Fibroblast of lung (primary cell): ENCODE results near the gene CAMK2B. TPM values are rescaled to one million over a fixed set of nuclear protein-coding genes. Genes with fewer than 3 reads are reported as not detected.

Experiments used
- DNase-seq, 2 donors: peaks; one replicate each; pipeline versions ENCODE4 v3.0.0 to v3.0.0-alpha.2; 2010; ENCODE audit warnings: low read depth in 2 of 2
- H2AFZ ChIP-seq: 2 replicates; pipeline ENCODE4 v1.5.1; 2012; ENCODE audit warnings: low read length, control low read depth, inconsistent platforms
- H3K27ac ChIP-seq: 2 replicates; pipeline ENCODE4 v1.5.1; 2011; ENCODE audit warnings: low read length, control low read depth; ENCODE audit not compliant: insufficient read depth
- H3K27me3 ChIP-seq: 2 replicates; pipeline ENCODE4 v1.5.1; 2011; ENCODE audit warnings: mild to moderate bottlenecking, low read length; ENCODE audit not compliant: control insufficient read depth, insufficient read depth
- H3K36me3 ChIP-seq: 2 replicates; pipeline ENCODE4 v1.5.1; 2011; ENCODE audit warnings: low read length; ENCODE audit not compliant: control insufficient read depth, insufficient read depth
- H3K4me1 ChIP-seq: 2 replicates; pipeline ENCODE4 v1.5.1; 2011; ENCODE audit warnings: low read length; ENCODE audit not compliant: control insufficient read depth, insufficient read depth; ENCODE audit errors: extremely low read depth
- H3K4me2 ChIP-seq: 2 replicates; pipeline ENCODE4 v1.5.1; 2011; ENCODE audit warnings: low read length, control low read depth; ENCODE audit not compliant: insufficient read depth; ENCODE audit errors: extremely low read depth
- H3K4me3 ChIP-seq, 4 experiments: fragments of 200-600 bp in 1 of 4; sonication (generic) in 1 of 4; replicated peaks in 1 of 4; 2 replicates each; pipeline ENCODE4 v1.5.1; 2011 to 2016; ENCODE audit warnings: low read length in 4 of 4, low read depth in 3 of 4, mild to moderate bottlenecking in 3 of 4, control low read depth in 2 of 4, inconsistent platforms in 1 of 4, mixed read lengths in 1 of 4; ENCODE audit not compliant: insufficient read depth in 1 of 4; ENCODE audit errors: control extremely low read depth in 1 of 4
- H3K79me2 ChIP-seq: 2 replicates; pipeline ENCODE4 v1.5.1; 2012; ENCODE audit warnings: mild to moderate bottlenecking, low read length, inconsistent platforms; ENCODE audit not compliant: control insufficient read depth, insufficient read depth
- H3K9ac ChIP-seq: 2 replicates; pipeline ENCODE4 v1.5.1; 2011; ENCODE audit warnings: mild to moderate bottlenecking, low read length, control low read depth; ENCODE audit not compliant: insufficient read depth
- H3K9me3 ChIP-seq: 2 replicates; pipeline ENCODE4 v1.5.1; 2012; ENCODE audit warnings: low read depth, low read length; ENCODE audit not compliant: control insufficient read depth, insufficient read depth
- H4K20me1 ChIP-seq: 2 replicates; pipeline ENCODE4 v1.5.1; 2011; ENCODE audit warnings: low read length; ENCODE audit not compliant: control insufficient read depth, insufficient read depth; ENCODE audit errors: extremely low read depth
- CTCF ChIP-seq, 2 donors: IDR thresholded peaks in 1 of 2; conservative IDR thresholded peaks in 1 of 2; 1 replicate in 1 of 2; 2 replicates in 1 of 2; pipeline ENCODE4 v1.5.1; 2011 to 2012; ENCODE audit warnings: low read length in 2 of 2, control low read depth in 1 of 2, inconsistent platforms in 1 of 2, low read depth in 1 of 2, mild to moderate bottlenecking in 1 of 2
- EZH2 ChIP-seq: IDR thresholded peaks from 2 replicates; pipeline ENCODE4 v1.5.1; 2012; ENCODE audit warnings: low read length, control low read depth, mild to moderate bottlenecking; ENCODE audit errors: missing control alignments
- polyA plus RNA-seq, 2 donors: library from polyadenylated mRNA; depleted of rRNA in 1 of 2; stranded (reverse) in 1 of 2; unstranded in 1 of 2; fragments of >200 nt; gene quantifications; 2 replicates each; pipeline ENCODE4 v1.2.1, GENCODE V29; 2011 to 2012; ENCODE audit warnings: missing spikeins in 1 of 2
- total RNA-seq: library from RNA; depleted of rRNA; stranded (reverse); fragments of >200 nt; gene quantifications from 2 replicates; pipeline ENCODE4 v1.2.1, GENCODE V29; 2014

The CAMK2B gene
- total and polyA plus RNA-seq, 2 donors (not counting 1 experiment from before 2014, with no cell fraction given): 0.06 to 0.17 TPM

- no peak overlapping the region for H3K9ac ChIP-seq
- H3K9me3 ChIP-seq: no peaks in the 10 kb centered on the region
- no peak overlapping the region for H2AFZ ChIP-seq
- no peak for DNase-seq
- H3K27me3 ChIP-seq: peaks cover 9% of the 10 kb centered on the region
- no peak overlapping the region for H3K4me3 ChIP-seq
- H3K79me2 ChIP-seq: no peaks in the 10 kb centered on the region
- H3K36me3 ChIP-seq: no peaks in the 10 kb centered on the region
- H3K27ac ChIP-seq: no peak overlapping the region
- H3K4me1 ChIP-seq: peaks cover 4% of the 10 kb centered on the region
- H4K20me1 ChIP-seq: no peaks in the 10 kb centered on the region
- no peak overlapping the region for H3K4me2 ChIP-seq
- no peak for TF ChIP-seq CTCF (conservative IDR thresholded peaks at IDR 0.05 in 1 of 2, IDR thresholded peaks at IDR 0.05 in 1 of 2; ENCODE audit: low read depth in 1 of 2, low read length in 2 of 2)
- TF ChIP-seq EZH2: no peak
Observed at GRCh38 chr7:44188480-44189225, 136.7 kb downstream of the CAMK2B start.

- Histone ChIP-seq H3K27me3 (peaks cover 8% of the 10 kb centered on the region), H3K79me2 (no peaks in the 10 kb centered on the region), H3K4me3 (no peak overlapping the region), H3K4me1 (peaks cover 4% of the 10 kb centered on the region), H3K9ac (no peak overlapping the region), H3K36me3 (no peaks in the 10 kb centered on the region), H3K4me2 (no peak overlapping the region), H4K20me1 (no peaks in the 10 kb centered on the region), H3K9me3 (no peaks in the 10 kb centered on the region), H3K27ac (no peak overlapping the region), H2AFZ (no peak overlapping the region)
- DNase-seq: no peak
- TF ChIP-seq CTCF (conservative IDR thresholded peaks at IDR 0.05 in 1 of 2, IDR thresholded peaks at IDR 0.05 in 1 of 2; ENCODE audit: low read depth in 1 of 2, low read length in 2 of 2): no peak
- no peak for TF ChIP-seq EZH2
Observed at GRCh38 chr7:44187636-44188416, 137.6 kb downstream of the CAMK2B start.

GRCh38 chr7:44186736-44187135 is 138.7 kb downstream of the CAMK2B start:
- no peak overlapping the region for H3K4me3 ChIP-seq
- TF ChIP-seq CTCF (conservative IDR thresholded peaks at IDR 0.05 in 1 of 2, IDR thresholded peaks at IDR 0.05 in 1 of 2; ENCODE audit: low read depth in 1 of 2, low read length in 2 of 2) (no peak), EZH2 (no peak)
- H3K9ac ChIP-seq: no peak overlapping the region
- H3K9me3 ChIP-seq: no peaks in the 10 kb centered on the region
- no peaks in the 10 kb centered on the region for H3K79me2 ChIP-seq
- peaks cover 11% of the 10 kb centered on the region for H3K27me3 ChIP-seq
- H2AFZ ChIP-seq: no peak overlapping the region
- no peaks in the 10 kb centered on the region for H4K20me1 ChIP-seq
- no peaks in the 10 kb centered on the region for H3K36me3 ChIP-seq
- no peak for DNase-seq
- no peak overlapping the region for H3K4me2 ChIP-seq
- H3K27ac ChIP-seq: no peak overlapping the region
- peaks cover 4% of the 10 kb centered on the region for H3K4me1 ChIP-seq
